SK-N-MC (cell line): ENCODE results near the gene TRIM67.

Source experiments
- EZH2 ChIP-seq: fragments of 200-600 bp; sonication (generic); IDR thresholded peaks from one replicate; pipeline ENCODE4 v1.6.1; 2017; ENCODE audit warnings: antibody characterized with exemption
- FOXP2 ChIP-seq: optimal IDR thresholded peaks from 2 replicates; pipeline ENCODE3; 2011; ENCODE audit warnings: mild to moderate bottlenecking, moderate library complexity; ENCODE audit not compliant: insufficient read depth; ENCODE audit errors: extremely low read length, control extremely low read depth
- POLR2AphosphoS5 ChIP-seq: IDR thresholded peaks from 2 replicates; pipeline ENCODE4 v1.6.1; 2012; ENCODE audit warnings: mild to moderate bottlenecking, low read depth, low read length, borderline replicate concordance

DNA sequence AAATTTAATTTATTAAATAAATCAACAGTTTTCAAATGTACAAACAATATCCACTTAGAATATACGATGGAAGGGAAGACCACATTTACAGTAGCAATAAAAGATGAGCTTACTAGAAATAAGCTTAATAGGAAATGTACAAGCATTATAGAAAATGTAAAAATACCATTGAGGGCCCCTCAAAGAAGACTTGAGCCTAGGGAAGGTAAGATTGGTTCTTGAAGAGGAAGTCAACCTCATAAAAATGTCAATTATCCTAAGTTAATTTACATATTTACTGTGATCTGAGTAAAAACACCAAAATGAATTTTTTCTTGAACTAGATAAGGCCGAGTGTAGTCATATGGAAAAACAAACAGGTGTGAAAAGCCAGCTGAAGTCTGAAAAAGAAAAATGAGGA lies 39.7 kb upstream of the TRIM67 start:
- no peak for TF ChIP-seq POLR2AphosphoS5
- TF ChIP-seq EZH2, result no peak
- no peak for TF ChIP-seq FOXP2
